Hindlimb muscle (tissue), 1 donor: ENCODE measurements around the gene OR2W1. TPM values are rescaled to one million over a fixed set of nuclear protein-coding genes. Genes with fewer than 3 reads are reported as not detected.

Experiments
- DNase-seq: peaks from one replicate; pipeline ENCODE4 v3.0.0-alpha.2; 2013
- polyA plus RNA-seq: library from polyadenylated mRNA; unstranded; fragments of 120-200 nt; gene quantifications from one replicate; pipeline ENCODE4 v1.2.1, GENCODE V29; 2013; ENCODE audit not compliant: insufficient read length

Gene OR2W1
- polyA plus RNA-seq, 1 donor = not detected

GRCh38 chr6:28996844-28997510, 48.0 kb downstream of the OR2W1 start:
- DNase-seq = no peak

GRCh38 chr6:28995093-28995650, 49.8 kb downstream of the OR2W1 start:
- no peak for DNase-seq

Other genes with a start within 250 kb of the OR2W1 start
- 44.0 TPM for gene TRIM27, start 121.2 kb downstream of the OR2W1 start, polyA plus RNA-seq
- 2.4 TPM for gene ZNF311, start 39.9 kb downstream of the OR2W1 start, polyA plus RNA-seq
- not detected for gene OR2B3, start 42.1 kb upstream of the OR2W1 start, polyA plus RNA-seq
- gene OR2J1, start 54.3 kb upstream of the OR2W1 start, polyA plus RNA-seq = not detected
- gene OR2J3, start 62.9 kb upstream of the OR2W1 start, polyA plus RNA-seq = not detected
- not detected for gene OR2J2, start 125.7 kb upstream of the OR2W1 start, polyA plus RNA-seq